ENCODE measurements around the gene ATR. TPM values are rescaled to one million over a fixed set of nuclear protein-coding genes. Genes with fewer than 3 reads are reported as not detected.

The ATR gene
- polyA plus RNA-seq, 3 donors, result 6.3 to 16.4 (median 6.6) TPM

DNA sequence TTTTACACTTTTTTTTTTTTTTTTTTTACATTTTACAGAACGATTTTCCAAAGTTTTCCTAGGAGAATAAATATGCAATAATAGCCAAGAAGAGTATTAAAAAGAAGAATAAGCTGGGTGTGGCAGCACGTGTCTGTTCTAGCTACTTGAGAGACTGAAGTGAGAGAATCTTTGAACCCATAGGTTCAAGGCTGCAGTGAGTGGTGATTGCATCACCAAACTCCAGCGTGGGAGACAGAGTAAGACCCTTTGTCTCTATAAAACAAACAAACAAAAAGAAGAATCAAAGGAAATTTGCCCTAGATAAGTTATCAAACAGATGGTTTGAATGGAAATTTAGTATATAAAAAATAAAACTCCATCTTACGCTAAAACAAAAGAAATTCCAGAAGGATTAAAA, 144.0 kb downstream of the ATR start:
- no peak overlapping the region for H3K9ac ChIP-seq (ENCODE audit: insufficient read depth, low read length, poor library complexity, severe bottlenecking)
- H3K9me3 ChIP-seq (replicated peaks in 1 of 2; ENCODE audit: control insufficient read depth in 1 of 2, insufficient read depth in 1 of 2, low read length in 2 of 2), result no peaks in the 10 kb centered on the region
- no peak overlapping the region for H3K27ac ChIP-seq (ENCODE audit: low read depth in 1 of 2, low read length in 2 of 2)
- H3K27ac Mint-ChIP-seq, result no peak overlapping the region
- DNase-seq, result no peak
- no peaks in the 10 kb centered on the region for H3K4me1 ChIP-seq (ENCODE audit: control insufficient read depth in 1 of 2, insufficient read depth in 2 of 2, low read length in 2 of 2)
- H3K27me3 ChIP-seq (ENCODE audit: control insufficient read depth in 2 of 2, insufficient read depth in 2 of 2, low read length in 2 of 2), result no peaks in the 10 kb centered on the region
- H3K36me3 ChIP-seq (replicated peaks in 1 of 2; ENCODE audit: control insufficient read depth in 1 of 2, insufficient read depth in 2 of 2, low read length in 2 of 2), result peaks cover 26 to 48% of the 10 kb centered on the region in 2 donors
- H3K4me2 ChIP-seq (replicated peaks; ENCODE audit: extremely low read depth, low read length, poor library complexity, severe bottlenecking), result no peak overlapping the region
- WGBS (ENCODE audit: insufficient coverage), result no CpG with 5 or more reads among the region's 4 CpGs
- H3K27me3 Mint-ChIP-seq (ENCODE audit: low read depth in 3 of 3), result no peaks in the 10 kb centered on the region
- H3K36me3 Mint-ChIP-seq, result peaks cover 29 to 46% of the 10 kb centered on the region in 2 donors
- TF ChIP-seq, protein P1, sequence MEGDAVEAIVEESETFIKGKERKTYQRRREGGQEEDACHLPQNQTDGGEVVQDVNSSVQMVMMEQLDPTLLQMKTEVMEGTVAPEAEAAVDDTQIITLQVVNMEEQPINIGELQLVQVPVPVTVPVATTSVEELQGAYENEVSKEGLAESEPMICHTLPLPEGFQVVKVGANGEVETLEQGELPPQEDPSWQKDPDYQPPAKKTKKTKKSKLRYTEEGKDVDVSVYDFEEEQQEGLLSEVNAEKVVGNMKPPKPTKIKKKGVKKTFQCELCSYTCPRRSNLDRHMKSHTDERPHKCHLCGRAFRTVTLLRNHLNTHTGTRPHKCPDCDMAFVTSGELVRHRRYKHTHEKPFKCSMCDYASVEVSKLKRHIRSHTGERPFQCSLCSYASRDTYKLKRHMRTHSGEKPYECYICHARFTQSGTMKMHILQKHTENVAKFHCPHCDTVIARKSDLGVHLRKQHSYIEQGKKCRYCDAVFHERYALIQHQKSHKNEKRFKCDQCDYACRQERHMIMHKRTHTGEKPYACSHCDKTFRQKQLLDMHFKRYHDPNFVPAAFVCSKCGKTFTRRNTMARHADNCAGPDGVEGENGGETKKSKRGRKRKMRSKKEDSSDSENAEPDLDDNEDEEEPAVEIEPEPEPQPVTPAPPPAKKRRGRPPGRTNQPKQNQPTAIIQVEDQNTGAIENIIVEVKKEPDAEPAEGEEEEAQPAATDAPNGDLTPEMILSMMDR (IDR thresholded peaks at IDR 0.05), result no peak
- H3K9me3 Mint-ChIP-seq, result peaks cover 0 to 8% (median 0%) of the 10 kb centered on the region in 7 donors
- H2AFZ ChIP-seq (ENCODE audit: insufficient read depth, low read depth, low read length, poor library complexity, severe bottlenecking), result no peak overlapping the region
- H3K4me3 Mint-ChIP-seq, result no peak overlapping the region
- H3K4me1 Mint-ChIP-seq, result peaks cover 14% of the 10 kb centered on the region
- intact Hi-C loops (cut with micrococcal nuclease), result no loop called here
- peaks cover 69% of the 10 kb centered on the region for H3K79me2 ChIP-seq (ENCODE audit: insufficient read depth, low read length)
- H3K4me3 ChIP-seq (replicated peaks in 1 of 3; ENCODE audit: low read depth in 2 of 3, low read length in 3 of 3), result no peak overlapping the region
- H4K20me1 ChIP-seq (ENCODE audit: insufficient read depth, low read length), result peaks cover 80% of the 10 kb centered on the region

DNA sequence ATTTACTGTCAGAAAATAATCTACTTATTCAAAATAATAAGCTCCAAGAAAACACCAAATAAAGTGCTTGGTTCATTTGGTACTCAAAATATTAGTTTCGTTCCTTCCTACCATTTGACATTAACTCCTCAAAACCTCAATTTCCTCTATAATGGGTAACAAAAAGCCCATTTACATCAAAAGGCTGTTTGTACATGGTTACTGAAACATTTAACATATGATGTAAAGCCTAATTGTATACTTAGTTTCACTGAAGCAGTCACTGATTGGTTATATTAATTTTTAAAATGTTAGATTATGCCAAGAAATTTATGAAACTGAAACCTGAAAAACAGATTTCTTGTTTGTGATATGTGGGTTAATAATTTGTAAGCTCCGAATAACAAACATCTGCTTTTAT, 145.4 kb downstream of the ATR start:
- Histone ChIP-seq H3K27ac (ENCODE audit: low read depth in 1 of 2, low read length in 2 of 2) (no peak overlapping the region), H3K27me3 (ENCODE audit: control insufficient read depth in 2 of 2, insufficient read depth in 2 of 2, low read length in 2 of 2) (no peaks in the 10 kb centered on the region), H3K36me3 (replicated peaks in 1 of 2; ENCODE audit: control insufficient read depth in 1 of 2, insufficient read depth in 2 of 2, low read length in 2 of 2) (peaks cover 34 to 62% of the 10 kb centered on the region in 2 donors), H3K4me3 (replicated peaks in 1 of 3; ENCODE audit: low read depth in 2 of 3, low read length in 3 of 3) (no peak overlapping the region), H2AFZ (ENCODE audit: insufficient read depth, low read depth, low read length, poor library complexity, severe bottlenecking) (no peak overlapping the region), H4K20me1 (ENCODE audit: insufficient read depth, low read length) (peaks cover 67% of the 10 kb centered on the region), H3K4me2 (replicated peaks; ENCODE audit: extremely low read depth, low read length, poor library complexity, severe bottlenecking) (no peak overlapping the region), H3K9me3 (replicated peaks in 1 of 2; ENCODE audit: control insufficient read depth in 1 of 2, insufficient read depth in 1 of 2, low read length in 2 of 2) (no peaks in the 10 kb centered on the region), H3K9ac (ENCODE audit: insufficient read depth, low read length, poor library complexity, severe bottlenecking) (no peak overlapping the region), H3K79me2 (ENCODE audit: insufficient read depth, low read length) (peaks cover 55% of the 10 kb centered on the region), H3K4me1 (ENCODE audit: control insufficient read depth in 1 of 2, insufficient read depth in 2 of 2, low read length in 2 of 2) (no peaks in the 10 kb centered on the region)
- intact Hi-C loops (cut with micrococcal nuclease), result no loop called here
- H3K9me3 Mint-ChIP-seq, result peaks cover 0 to 8% (median 0%) of the 10 kb centered on the region in 7 donors
- WGBS (ENCODE audit: insufficient coverage), result no CpG with 5 or more reads among the region's 2 CpGs
- peaks cover 11% of the 10 kb centered on the region for H3K4me1 Mint-ChIP-seq
- DNase-seq, result no peak
- peaks cover 39 to 57% of the 10 kb centered on the region in 2 donors for H3K36me3 Mint-ChIP-seq
- no peaks in the 10 kb centered on the region for H3K27me3 Mint-ChIP-seq (ENCODE audit: low read depth in 3 of 3)
- TF ChIP-seq, protein P1 (IDR thresholded peaks at IDR 0.05), result no peak
- H3K4me3 Mint-ChIP-seq, result no peak overlapping the region
- H3K27ac Mint-ChIP-seq, result no peak overlapping the region

Measured in CD14-positive monocyte (primary cell).